GM18867 (cell line): ENCODE measurements around the gene FOXN3.

ENCODE experiments used
- ATAC-seq: cut with Tn5 transposase; IDR thresholded peaks from one replicate; pipeline ENCODE4 v1.9.1; 2021; ENCODE audit warnings: mild to moderate bottlenecking, moderate library complexity; ENCODE audit not compliant: unreplicated experiment

The FOXN3 gene

DNA sequence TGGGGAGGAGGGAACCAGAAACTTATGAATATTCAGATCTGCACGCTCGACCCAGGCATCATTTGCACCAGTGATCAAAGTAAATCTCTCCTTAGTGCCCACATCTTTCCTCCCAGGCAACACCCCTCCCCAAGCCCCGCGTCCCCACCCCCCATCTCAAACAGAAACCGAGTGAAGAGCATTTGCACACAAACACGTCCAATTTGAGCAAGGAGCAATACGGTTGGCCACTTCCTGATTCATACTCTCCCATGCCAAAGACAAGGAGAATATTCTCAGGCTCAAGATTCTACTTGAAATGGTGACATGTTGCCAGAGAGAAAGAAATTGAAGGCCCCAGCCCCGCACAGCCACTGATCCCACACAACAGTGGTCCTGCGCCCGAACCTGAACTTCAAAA lies 7.1 kb downstream of the FOXN3 start:
- ATAC-seq: no peak

DNA sequence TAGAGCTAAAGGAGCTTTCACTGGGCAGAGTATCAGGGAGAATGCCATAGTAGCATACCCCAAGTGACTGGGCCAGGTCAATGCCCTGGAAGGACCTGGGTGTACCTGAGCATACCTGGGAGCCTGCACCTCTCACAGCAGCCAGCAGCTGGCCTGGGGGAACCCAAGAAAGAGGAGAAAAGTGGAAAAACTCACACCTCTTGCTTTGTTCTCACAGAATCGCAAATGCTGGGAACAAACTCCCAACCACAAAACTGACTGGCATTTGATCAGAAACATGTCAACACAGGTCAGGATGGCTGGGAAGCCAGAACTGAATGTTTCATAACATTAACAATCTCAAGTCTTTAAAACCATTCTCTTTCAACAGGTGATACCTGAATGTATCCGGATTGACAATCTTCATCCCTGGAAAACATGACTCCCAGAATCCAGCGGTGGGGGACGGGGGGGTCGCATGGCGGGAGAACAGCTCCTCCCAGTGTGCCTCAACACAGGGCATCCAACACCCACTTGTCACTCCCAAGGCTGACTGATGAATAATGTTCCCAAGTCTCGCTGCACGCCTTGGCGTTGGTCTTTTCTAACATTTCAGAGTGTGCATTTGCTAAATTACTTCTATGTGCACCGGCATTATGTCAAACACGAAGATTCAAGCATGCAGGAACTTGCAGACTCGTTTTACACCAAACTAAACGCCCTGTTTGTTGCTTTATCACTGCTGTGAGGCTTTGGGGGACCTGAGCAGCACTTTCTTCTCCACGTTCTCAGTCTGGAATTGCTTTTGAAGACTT lies 7.9 kb downstream of the FOXN3 start:
- ATAC-seq: no peak

DNA sequence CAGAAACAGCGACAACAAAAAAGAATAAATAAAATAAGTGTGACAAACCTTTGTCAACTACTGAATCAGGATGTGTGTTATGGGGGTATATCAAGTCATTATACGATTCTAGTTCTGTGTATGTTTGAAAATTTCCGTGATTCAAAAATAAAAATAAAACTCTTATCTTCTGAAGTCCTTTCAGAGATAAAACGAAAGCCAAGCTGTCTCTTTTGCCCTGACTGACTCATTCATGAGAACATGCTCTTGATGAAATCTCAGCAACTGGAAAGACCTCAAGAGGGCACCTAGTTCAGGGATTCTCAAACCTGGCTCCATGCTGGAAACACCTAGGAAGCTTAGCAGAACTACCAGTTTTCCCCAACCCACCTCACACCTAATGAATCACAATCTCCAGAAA lies 9.2 kb downstream of the FOXN3 start:
- ATAC-seq: no peak

DNA sequence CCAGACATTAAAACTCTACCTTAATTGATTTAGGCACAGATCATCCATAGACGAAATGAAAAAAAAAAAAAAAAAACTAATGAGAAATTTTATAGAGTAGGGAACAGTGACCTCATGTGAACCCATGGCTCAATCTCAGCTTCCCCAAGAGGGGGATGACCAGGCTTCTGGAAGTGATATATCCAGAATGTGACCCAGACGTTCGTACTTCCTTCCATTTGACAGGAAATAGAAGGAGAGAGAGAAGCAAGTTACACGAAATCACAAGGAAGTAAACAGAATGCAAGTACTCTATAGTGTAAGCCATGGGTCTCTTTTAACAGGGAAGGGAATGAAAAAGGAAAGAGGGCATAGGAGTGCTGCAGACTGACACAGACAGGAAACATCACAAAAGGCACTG lies 10.1 kb downstream of the FOXN3 start:
- ATAC-seq: no peak

DNA sequence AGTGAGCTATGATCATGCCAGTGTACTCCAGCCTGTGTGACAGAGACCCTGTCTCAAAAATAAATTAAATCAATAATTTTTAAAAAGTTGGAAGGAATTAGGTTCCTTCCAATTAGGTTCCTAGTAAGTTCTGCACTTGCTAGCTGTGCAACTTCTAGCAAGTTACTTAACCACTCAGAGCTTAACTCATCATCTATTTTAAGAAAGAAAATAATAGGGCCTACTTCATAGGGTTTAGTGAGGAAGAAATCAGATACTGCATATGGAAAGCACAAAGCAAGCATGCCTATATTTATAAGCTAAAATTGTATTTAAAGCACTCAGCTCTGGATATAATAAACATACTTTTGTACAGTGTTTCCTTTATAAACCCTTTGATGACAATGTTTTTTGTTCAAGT lies 10.7 kb downstream of the FOXN3 start:
- ATAC-seq: no peak

DNA sequence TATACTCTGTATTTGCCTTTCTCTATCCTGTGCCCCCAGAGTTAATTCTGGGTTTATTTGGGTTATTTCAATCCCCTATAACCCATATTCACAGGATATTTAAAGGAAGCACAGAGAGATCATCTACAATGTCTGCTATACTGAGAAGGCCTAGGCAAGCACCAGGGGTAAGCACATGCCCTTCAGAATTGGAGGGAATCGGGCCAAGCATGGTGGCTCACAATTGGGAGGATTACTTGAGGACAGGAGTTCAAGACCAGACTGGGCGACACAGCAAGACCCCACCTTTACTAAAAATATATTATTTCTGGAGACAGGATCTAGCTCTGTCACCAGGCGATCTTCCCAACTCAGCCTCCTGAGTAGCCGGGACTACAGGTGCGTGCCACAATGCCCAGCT lies 11.3 kb downstream of the FOXN3 start:
- ATAC-seq: no peak

DNA sequence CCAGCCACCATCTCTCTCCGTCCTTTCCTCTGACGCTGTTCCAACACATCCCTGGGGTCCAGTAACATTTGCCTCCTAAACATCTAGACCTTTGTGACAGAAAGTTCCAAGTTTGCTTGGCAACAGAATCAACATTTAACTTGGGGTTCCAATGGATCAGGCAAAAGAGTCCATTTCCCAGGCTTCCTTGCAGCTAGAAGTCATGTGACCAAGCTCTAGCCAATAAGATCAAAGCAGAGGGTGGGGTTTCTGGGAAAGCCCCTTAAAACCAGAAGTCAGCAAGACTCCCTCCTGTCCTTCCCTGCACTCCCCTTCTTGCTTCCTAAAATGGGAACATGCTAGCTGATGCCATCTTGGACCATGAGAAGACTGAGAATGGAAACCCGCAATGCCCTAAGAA lies 14.7 kb downstream of the FOXN3 start:
- ATAC-seq: no peak

DNA sequence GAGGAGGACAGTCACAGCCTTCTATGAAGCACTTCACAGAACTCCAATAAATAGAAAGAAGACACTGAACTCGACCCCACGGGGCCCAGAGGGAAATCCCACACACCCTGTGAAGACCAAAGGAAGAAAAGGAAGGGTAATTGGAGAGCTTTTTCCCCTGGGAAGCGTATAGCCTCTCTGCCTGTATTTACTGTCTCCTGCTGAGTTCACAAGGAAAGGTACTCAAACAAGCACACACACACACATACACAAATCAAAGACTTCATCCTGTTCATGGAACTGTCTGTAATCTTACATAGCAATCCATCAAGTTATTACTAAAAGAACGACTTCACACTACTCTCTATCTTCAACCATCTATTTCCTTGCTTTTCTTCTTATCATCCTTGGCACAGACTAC lies 15.3 kb downstream of the FOXN3 start:
- no peak for ATAC-seq

DNA sequence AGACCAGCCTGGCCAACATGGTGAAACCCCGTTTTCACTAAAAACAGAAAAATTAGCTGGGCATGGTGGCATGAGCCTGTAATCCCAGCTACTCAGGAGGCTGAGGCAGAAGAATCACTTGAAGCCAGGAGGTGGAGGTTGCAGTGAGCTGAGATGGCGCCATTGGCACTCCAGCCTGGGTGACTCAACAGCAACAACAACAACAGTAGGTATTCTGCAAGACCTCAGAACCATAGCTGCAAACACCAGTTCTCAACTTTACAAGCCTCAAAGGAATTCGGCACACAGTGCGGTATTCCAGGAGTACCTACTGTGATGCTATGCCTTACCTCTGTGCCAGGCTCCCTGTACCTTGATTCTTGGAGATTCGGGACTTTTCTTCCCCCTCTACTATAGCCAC lies 15.8 kb downstream of the FOXN3 start:
- ATAC-seq: no peak

DNA sequence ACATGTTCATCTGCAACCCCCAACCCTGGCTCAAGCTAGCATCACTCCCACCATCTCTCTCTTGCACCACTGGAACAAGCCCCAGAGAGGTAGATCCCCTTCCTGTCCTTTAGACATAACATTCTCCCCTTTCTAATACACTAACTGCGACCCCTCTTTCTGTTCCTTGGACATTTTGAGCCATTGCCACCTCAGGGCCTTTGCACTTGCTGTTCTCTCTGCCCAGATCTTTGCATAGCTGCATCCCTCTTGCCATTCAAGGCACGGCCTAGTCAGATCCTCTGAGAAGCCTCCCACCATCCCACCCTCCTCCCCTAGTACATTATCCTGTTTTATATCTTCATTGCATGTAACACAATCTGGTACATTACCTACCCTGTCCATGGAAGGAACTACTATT lies 16.5 kb downstream of the FOXN3 start:
- no peak for ATAC-seq

DNA sequence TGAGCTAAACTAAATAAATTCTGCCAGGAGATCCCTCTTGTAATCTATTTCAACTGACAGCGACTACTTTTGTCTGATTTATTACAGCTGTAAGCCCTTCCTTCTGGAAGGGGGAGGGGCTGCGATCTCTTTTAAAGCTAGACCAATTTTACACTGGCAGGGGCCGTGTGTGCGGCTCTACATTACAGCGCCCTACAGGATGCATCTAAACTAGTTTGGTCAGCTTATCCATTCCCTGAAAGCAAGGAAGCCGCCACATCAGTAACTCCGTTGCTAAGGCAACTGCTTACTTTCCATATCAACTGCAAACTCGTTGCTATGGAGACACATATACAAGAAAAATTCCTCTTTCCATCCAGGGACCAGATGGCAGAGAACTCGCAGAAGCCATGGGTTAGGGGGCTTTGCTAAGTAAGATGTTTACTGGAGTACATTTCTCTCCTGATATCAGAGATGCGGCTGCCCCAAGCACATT lies 17.4 kb downstream of the FOXN3 start:
- no peak for ATAC-seq

DNA sequence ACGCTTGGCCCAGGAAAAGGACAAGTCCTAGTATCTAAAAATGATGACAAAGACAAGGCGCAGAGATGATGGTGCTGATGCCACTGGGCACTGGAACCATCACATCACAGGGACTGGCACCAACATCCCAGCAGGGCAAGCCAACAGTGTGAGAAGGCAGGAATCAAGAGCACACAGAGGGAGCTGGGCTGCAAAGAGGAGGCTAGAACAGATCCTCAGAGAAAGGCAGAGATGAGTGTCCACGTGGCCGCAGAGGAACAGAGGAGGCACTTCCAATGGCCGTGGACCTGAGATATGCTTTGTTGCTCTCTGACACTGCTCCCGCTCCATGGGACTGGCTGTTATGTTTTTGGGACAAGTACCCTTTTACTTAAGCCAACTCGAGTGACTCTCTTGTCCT lies 17.9 kb downstream of the FOXN3 start:
- no peak for ATAC-seq

DNA sequence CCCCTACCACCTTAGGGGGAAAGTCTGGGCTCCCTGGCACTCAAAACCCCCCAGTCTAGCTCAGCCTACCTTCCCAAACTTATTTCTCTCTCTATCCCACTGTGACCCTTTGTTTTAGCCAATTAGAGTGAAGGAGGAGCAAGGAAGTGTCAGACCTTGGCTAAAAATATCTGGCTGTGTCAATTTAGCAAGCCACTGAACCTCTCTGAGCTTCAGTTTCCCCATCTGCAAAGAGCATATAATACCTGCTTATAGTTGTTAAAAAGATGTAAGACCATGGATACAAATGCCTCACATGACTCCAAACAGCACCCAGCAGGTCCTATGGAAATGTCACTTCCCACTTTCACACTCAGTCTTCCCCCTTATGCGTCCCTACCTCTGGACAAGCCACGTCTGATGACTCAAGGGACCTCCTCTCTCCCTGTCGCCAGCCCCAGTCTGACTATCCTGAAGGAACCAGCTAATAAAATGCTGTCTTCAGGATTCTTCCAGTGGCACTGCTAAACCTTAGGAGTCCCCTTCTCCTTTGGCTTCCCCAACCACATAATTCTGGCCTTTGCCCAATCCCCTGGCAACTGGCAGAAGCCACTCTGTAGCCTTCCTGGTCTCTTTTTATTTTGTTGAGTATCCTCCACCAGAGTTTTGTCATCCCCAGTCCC lies 19.3 kb downstream of the FOXN3 start:
- ATAC-seq: no peak

DNA sequence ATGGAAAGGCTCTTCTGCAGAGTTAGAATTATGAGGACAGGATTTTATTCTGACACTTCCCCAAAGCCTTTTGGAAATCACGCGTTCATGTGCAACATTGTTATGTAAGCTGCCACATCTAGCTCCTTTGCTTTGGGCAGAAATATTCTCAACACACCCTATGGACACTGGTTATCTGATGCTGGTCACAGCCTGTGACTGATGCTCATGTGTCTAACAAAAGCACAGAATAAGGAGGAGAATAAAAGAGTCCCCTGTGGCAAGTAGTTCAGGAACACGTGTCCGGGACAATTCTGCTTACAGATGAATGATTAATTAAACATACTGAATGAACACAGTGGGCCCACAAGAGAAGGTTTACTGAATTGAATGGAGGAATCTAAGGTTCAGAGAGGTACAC lies 22.1 kb downstream of the FOXN3 start:
- ATAC-seq: no peak

DNA sequence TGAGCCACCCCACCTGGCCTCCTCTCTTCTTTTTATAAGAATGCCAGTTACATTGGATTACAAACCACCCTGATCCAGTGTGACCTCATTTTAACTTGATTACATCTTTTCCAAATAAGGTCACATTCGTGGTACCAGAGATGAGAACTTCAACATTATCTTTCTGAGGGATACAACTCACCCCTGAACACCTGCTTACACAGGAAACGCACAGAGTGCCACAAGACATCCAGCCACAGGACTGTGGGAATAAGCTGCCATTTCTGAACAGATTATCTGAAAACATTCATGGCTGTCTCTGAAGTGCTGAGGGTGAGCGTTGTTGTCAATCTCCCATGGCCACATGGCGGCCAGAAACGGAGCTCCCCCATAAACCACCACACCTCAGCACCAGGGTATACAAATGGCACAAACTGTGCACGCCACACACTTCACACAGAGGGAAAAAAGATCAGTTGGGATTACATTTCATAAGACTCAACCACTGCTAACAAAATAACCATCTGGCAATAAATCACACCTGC lies 23.7 kb downstream of the FOXN3 start:
- no peak for ATAC-seq

DNA sequence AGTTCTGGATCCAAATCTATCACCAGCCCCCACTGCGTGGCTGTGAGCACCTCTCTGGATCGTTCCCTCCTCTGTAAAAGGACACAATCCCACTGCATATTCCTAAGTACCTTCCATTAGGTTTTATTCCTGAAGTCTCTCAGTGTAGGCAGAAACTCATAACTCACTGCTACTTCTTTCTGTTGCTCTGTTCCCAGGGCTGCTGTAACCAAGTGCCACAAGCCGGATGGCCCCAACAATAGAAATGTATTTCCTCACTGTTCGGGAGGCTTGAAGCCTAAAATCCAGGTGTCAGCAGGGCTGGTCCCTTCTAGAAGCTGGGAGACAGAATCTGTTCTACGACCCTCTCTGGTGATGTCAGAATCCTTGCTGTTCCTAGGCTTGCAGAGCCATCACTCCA lies 24.9 kb downstream of the FOXN3 start:
- ATAC-seq: no peak

DNA sequence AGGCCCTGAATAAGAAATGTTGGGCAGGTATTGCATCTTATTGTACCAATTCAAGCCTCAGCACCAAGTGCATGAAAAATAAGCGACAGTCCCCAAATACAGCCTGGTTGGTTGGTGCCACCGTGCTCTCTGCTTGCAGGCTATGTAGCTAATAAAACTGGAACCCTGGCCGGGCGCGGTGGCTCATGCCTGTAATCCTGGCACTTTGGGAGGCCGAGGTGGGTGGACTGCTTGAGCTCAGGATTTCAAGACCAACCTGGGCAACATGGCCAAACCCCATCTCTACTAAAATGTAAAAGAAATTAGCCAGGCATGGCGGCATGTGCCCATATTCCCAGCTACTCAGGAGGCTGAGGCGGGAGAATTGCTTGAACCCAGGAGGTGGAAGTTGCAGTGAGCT lies 25.5 kb downstream of the FOXN3 start:
- ATAC-seq: no peak

DNA sequence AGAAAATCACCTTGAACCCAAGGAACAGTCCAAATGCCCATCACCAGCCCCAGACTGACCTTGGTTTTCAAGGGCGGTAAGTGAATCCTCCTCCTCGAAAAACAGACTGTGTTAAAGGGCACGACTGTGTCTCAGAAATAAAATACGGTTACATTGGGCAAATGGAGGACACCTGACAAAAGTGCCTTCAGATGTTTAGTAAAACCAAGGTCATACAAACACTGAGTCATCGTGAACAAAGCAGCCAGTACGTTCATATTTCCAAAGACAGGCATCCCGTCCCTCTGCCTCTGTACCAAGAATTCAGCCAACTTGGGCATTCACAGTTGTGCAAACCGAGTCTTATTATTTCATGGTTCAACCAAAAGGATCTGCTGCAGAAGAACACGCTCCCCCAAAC lies 25.9 kb downstream of the FOXN3 start:
- ATAC-seq: no peak

DNA sequence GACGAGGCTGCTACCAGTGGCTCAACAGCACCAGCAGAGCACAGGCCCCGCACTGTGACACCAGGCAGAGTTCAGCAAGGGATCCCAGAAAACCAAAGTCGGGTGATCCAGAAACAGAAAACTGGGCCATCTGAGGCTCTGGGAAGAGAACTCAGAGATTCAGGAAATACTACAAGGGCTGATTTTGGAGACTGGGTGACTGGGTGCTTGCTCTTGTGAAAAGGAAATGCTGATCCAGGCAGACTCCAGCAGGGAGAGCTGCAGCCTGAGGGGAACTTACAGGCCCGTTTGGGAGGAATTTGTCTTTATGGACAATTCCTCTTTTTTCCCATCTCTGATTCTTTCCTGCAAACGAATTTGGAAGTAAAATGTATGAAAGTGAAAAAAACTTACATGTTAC lies 28.2 kb downstream of the FOXN3 start:
- no peak for ATAC-seq

DNA sequence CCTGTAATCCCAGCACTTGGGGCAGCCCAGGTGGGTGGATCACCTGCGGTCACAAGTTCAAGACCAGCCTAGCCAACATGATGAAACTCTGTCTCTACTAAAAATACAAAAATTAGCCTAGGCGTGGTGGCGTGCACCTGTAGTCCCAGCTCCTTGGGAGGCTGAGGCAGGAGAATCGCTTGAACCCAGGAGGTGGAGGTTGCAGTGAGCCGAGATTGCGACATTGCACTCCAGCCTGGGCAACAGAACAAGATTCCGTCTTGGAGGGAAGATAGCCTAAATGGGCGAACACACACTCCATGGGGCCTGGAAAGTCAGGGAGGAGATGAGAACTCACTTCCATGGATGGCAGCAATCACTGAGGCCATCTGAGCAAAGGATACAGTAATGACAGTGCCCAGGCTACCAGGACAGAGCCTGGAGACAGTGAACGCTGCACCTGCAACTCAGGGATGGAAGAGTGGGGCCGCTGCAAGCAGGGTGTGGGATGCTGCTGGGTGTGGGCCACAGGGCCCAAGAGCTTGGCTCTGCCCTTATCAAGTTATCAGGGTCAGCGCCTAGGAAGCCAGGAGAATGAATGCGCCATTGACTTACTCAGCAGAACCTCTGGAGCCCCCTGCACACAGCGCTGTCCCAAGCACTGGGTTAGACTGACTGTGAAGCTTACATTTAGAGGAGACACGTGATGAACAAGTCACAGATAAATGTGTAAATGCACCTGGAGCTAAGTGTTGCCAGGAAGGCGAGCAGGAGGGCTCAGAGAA lies 28.9 kb downstream of the FOXN3 start:
- ATAC-seq: no peak

DNA sequence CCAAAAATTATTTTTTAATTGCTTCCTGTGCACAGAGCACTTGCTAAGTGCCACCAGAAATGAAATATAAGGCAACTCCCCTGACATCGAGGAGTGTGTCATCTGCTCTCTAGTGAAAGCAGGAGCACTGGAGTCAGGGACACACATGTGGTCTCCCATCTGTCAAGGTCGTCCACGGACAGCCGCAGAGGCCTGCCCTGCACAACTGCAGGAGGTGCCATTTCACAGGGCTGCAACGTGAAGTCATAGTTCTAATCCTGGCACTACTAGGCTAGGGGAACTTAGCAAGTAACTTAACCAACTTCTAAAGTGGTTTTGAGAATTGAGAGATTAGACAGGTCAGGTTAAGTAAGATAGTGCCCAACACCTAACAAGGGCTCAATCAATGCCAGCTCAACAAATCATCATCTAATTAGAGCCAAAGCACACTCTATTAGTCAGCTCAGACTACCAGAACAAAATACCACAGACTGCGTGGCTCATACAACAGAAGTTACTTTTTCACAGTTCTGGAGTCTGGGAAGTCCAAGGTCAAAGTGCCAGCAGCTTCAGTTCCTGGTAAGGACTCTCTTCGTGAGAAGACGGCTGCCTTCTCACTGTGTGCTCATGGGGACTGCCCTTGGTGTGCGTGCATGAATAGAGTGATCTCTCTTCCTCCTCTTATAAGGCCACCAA lies 30.7 kb downstream of the FOXN3 start:
- no peak for ATAC-seq
